Activated T-helper 17 cell treated with anti-CD3 and anti-CD28 coated beads, Interleukin-2, amount 50 U/mL, for 72 hours (primary cell): ENCODE data around the gene FGF14. TPM values are rescaled to one million over a fixed set of nuclear protein-coding genes. Genes with fewer than 3 reads are reported as not detected.
"Not testable (repeated sequence)": the region's sequence is repeated elsewhere in the genome, so short reads cannot be mapped to it uniquely, and the experiment has no call there.

Experiments used
- ATAC-seq: fragments of 150-1000 bp; cut with Tn5 transposase; replicated peaks from 2 replicates; pipeline ENCODE4 v1.10.0; 2021; ENCODE audit warnings: mild to moderate bottlenecking, moderate library complexity
- H3K27ac Mint-ChIP-seq: one replicate; pipeline ENCODE4 v1.8.0; 2022; ENCODE audit warnings: mixed read lengths
- H3K27me3 Mint-ChIP-seq: one replicate; pipeline ENCODE4 v1.8.0; 2022; ENCODE audit warnings: mixed read lengths
- H3K36me3 Mint-ChIP-seq: one replicate; pipeline ENCODE4 v1.8.0; 2022; ENCODE audit warnings: low read depth, mild to moderate bottlenecking, mixed read lengths
- H3K4me1 Mint-ChIP-seq: one replicate; pipeline ENCODE4 v1.8.0; 2022; ENCODE audit warnings: mixed read lengths
- H3K4me3 Mint-ChIP-seq: one replicate; pipeline ENCODE4 v1.8.0; 2022; ENCODE audit warnings: mild to moderate bottlenecking, mixed read lengths
- H3K9me3 Mint-ChIP-seq: one replicate; pipeline ENCODE4 v1.8.0; 2022; ENCODE audit warnings: mixed read lengths
- total RNA-seq, 2 donors: library from RNA; stranded (reverse); gene quantifications; one replicate each; pipeline ENCODE4 v1.2.3, GENCODE V29; 2022

FGF14 gene
- total RNA-seq, 2 donors from 2014 or later: not detected

GRCh38 chr13:102040812-102041211, 361.0 kb downstream of the FGF14 start:
- H3K27ac Mint-ChIP-seq: no peak overlapping the region
- H3K27me3 Mint-ChIP-seq: no peaks in the 10 kb centered on the region
- H3K4me3 Mint-ChIP-seq: no peak overlapping the region
- no peaks in the 10 kb centered on the region for H3K4me1 Mint-ChIP-seq
- no peak for ATAC-seq
- no peaks in the 10 kb centered on the region for H3K36me3 Mint-ChIP-seq
- no peaks in the 10 kb centered on the region for H3K9me3 Mint-ChIP-seq

GRCh38 chr13:102039264-102039663, 362.6 kb downstream of the FGF14 start:
- Mint-ChIP-seq H3K4me3 (no peak overlapping the region), H3K36me3 (no peaks in the 10 kb centered on the region), H3K9me3 (no peaks in the 10 kb centered on the region), H3K4me1 (no peaks in the 10 kb centered on the region), H3K27me3 (no peaks in the 10 kb centered on the region), H3K27ac (no peak overlapping the region)
- ATAC-seq: no peak

- ATAC-seq: no peak
- no peaks in the 10 kb centered on the region for H3K27me3 Mint-ChIP-seq
- H3K9me3 Mint-ChIP-seq: no peaks in the 10 kb centered on the region
- H3K4me1 Mint-ChIP-seq: no peaks in the 10 kb centered on the region
- no peak overlapping the region for H3K27ac Mint-ChIP-seq
- no peaks in the 10 kb centered on the region for H3K36me3 Mint-ChIP-seq
- no peak overlapping the region for H3K4me3 Mint-ChIP-seq
These were observed 363.1 kb downstream of the FGF14 start for GRCh38 chr13:102038787-102039186.

- Mint-ChIP-seq H3K4me3 (no peak overlapping the region), H3K4me1 (no peaks in the 10 kb centered on the region), H3K36me3 (no peaks in the 10 kb centered on the region), H3K27me3 (no peaks in the 10 kb centered on the region), H3K27ac (no peak overlapping the region), H3K9me3 (no peaks in the 10 kb centered on the region)
- ATAC-seq: no peak
These were observed 365.9 kb downstream of the FGF14 start for GRCh38 chr13:102035969-102036368.

GRCh38 chr13:102033857-102034331, 368.0 kb downstream of the FGF14 start:
- H3K27ac Mint-ChIP-seq: no peak overlapping the region
- no peaks in the 10 kb centered on the region for H3K4me1 Mint-ChIP-seq
- H3K4me3 Mint-ChIP-seq: no peak overlapping the region
- ATAC-seq: no peak
- H3K9me3 Mint-ChIP-seq: no peaks in the 10 kb centered on the region
- peaks cover 1% of the 10 kb centered on the region for H3K27me3 Mint-ChIP-seq
- no peaks in the 10 kb centered on the region for H3K36me3 Mint-ChIP-seq

- H3K36me3 Mint-ChIP-seq: no peaks in the 10 kb centered on the region
- H3K9me3 Mint-ChIP-seq: no peaks in the 10 kb centered on the region
- H3K4me3 Mint-ChIP-seq: no peak overlapping the region
- ATAC-seq: no peak
- no peak overlapping the region for H3K27ac Mint-ChIP-seq
- H3K27me3 Mint-ChIP-seq: peaks cover 4% of the 10 kb centered on the region
- H3K4me1 Mint-ChIP-seq: no peaks in the 10 kb centered on the region
These were observed 368.5 kb downstream of the FGF14 start for GRCh38 chr13:102033386-102033785.

GRCh38 chr13:102028868-102029267, 373.0 kb downstream of the FGF14 start:
- Mint-ChIP-seq H3K4me1 (no peaks in the 10 kb centered on the region), H3K9me3 (peaks cover 4% of the 10 kb centered on the region), H3K4me3 (no peak overlapping the region), H3K36me3 (no peaks in the 10 kb centered on the region), H3K27ac (no peak overlapping the region), H3K27me3 (peaks cover 8% of the 10 kb centered on the region)
- no peak for ATAC-seq

GRCh38 chr13:102028206-102028605, 373.6 kb downstream of the FGF14 start:
- H3K36me3 Mint-ChIP-seq: no peaks in the 10 kb centered on the region
- peaks cover 4% of the 10 kb centered on the region for H3K9me3 Mint-ChIP-seq
- no peak for ATAC-seq
- H3K27ac Mint-ChIP-seq: no peak overlapping the region
- no peaks in the 10 kb centered on the region for H3K4me1 Mint-ChIP-seq
- H3K27me3 Mint-ChIP-seq: peaks cover 8% of the 10 kb centered on the region
- H3K4me3 Mint-ChIP-seq: no peak overlapping the region

- no peaks in the 10 kb centered on the region for H3K4me1 Mint-ChIP-seq
- H3K27me3 Mint-ChIP-seq: peaks cover 4% of the 10 kb centered on the region
- peaks cover 20% of the 10 kb centered on the region for H3K9me3 Mint-ChIP-seq
- ATAC-seq: no peak
- H3K27ac Mint-ChIP-seq: no peak overlapping the region
- H3K4me3 Mint-ChIP-seq: no peak overlapping the region
- no peaks in the 10 kb centered on the region for H3K36me3 Mint-ChIP-seq
These were observed 380.1 kb downstream of the FGF14 start for GRCh38 chr13:102021777-102022176.

GRCh38 chr13:102020611-102021216, 381.1 kb downstream of the FGF14 start:
- peaks cover 2% of the 10 kb centered on the region for H3K27me3 Mint-ChIP-seq
- H3K27ac Mint-ChIP-seq: no peak overlapping the region
- no peaks in the 10 kb centered on the region for H3K4me1 Mint-ChIP-seq
- H3K36me3 Mint-ChIP-seq: no peaks in the 10 kb centered on the region
- no peak overlapping the region for H3K4me3 Mint-ChIP-seq
- ATAC-seq: no peak
- peaks cover 18% of the 10 kb centered on the region for H3K9me3 Mint-ChIP-seq

GRCh38 chr13:102018716-102019115, 383.1 kb downstream of the FGF14 start:
- Mint-ChIP-seq H3K4me1 (no peaks in the 10 kb centered on the region), H3K27me3 (no peaks in the 10 kb centered on the region), H3K27ac (no peak overlapping the region), H3K4me3 (no peak overlapping the region), H3K36me3 (no peaks in the 10 kb centered on the region), H3K9me3 (peaks cover 16% of the 10 kb centered on the region)
- no peak for ATAC-seq

- Mint-ChIP-seq H3K4me3 (no peak overlapping the region), H3K9me3 (peaks cover 16% of the 10 kb centered on the region), H3K36me3 (no peaks in the 10 kb centered on the region), H3K27me3 (peaks cover 3% of the 10 kb centered on the region), H3K27ac (no peak overlapping the region), H3K4me1 (no peaks in the 10 kb centered on the region)
- ATAC-seq: no peak
These were observed 384.6 kb downstream of the FGF14 start for GRCh38 chr13:102017248-102017647.

- H3K27me3 Mint-ChIP-seq: peaks cover 3% of the 10 kb centered on the region
- no peak for ATAC-seq
- H3K27ac Mint-ChIP-seq: no peak overlapping the region
- no peaks in the 10 kb centered on the region for H3K4me1 Mint-ChIP-seq
- no peak overlapping the region for H3K4me3 Mint-ChIP-seq
- H3K36me3 Mint-ChIP-seq: no peaks in the 10 kb centered on the region
- peaks cover 3% of the 10 kb centered on the region for H3K9me3 Mint-ChIP-seq
These were observed 389.3 kb downstream of the FGF14 start for GRCh38 chr13:102012299-102013293.

GRCh38 chr13:102011455-102011854, 390.4 kb downstream of the FGF14 start:
- not testable (repeated sequence) for H3K9me3 Mint-ChIP-seq, ATAC-seq, H3K27me3 Mint-ChIP-seq, H3K27ac Mint-ChIP-seq, H3K4me1 Mint-ChIP-seq, H3K4me3 Mint-ChIP-seq, H3K36me3 Mint-ChIP-seq
